Left forelimb (tissue), 1 donor: ENCODE results near the gene PTPRN.
"Not testable (repeated sequence)": the region's sequence is repeated elsewhere in the genome, so short reads cannot be mapped to it uniquely, and the experiment has no call there.

Source experiments
- DNase-seq: peaks from one replicate; pipeline ENCODE4 v3.0.0-alpha.2; 2018; ENCODE audit warnings: low spot score

The PTPRN gene

DNA sequence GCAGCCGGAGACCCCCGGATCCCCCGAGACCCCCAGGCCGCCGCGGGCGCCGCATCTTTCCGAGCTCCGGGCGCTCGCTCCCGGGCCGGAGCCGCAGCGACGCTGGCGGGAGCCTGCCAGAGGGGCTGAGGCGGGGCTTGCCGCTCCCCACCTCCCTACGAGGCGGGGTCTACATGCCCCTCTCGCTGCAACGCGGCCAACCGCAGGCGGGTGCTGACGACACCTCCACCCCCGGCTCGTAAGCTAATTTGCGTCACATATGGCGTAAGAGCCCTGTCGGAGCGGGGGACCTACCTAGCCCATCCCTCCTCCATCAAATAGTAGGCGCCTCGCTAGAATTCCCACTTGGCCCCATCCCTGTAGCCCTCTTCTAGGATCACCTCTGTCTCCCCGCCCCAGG lies at the start of gene PTPRN:
TSS of gene PTPRN (minus strand) at position 124 of the 400 bp plus-strand sequence. CDS start at position 55, 69 bp downstream.
- no peak for DNase-seq

DNA sequence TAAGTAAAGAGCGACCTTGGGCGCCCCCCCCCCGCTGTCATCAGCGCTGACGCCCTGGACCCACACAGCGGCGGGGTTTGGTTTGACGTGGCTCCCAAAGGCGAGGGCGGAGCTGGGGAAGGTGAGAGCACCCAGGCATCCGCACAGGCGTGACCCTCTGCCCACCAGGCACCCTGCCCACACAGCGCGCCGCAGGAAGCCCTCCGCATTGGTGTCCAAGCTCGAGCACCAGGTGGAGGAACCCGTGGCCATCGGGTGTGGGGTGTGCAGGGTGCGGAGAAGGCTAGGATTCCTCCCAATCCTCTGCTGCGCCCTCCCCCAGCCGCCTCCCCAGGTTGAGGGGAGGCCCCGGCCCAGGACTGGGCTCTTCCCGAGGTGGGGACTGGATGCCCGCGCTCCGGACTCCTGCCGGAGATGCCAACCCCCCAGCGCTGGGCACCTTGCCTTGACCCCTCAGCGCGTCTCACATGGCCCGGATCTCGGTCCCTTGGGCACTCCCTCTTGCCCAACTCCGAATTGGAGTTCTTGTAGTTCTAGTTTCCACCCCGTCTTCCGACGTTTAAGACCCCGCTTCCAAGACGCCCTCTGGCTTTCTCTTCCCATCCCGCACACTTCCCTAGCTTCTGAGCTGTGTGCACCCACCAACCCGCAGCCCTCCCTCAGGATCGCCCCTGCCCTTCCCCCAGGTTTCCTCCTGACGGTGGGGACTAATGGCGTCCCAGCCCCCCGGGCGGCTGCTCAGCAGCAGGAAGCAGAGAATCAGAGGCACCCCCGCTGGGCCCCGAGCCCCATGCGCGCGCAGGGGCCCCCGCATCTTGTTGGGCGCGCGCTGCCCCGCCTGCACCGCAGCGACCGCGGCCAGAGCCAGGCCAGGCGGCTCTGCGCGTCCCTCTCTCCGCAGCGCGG lies 49.2 kb upstream of the PTPRN start:
- DNase-seq = no peak

DNA sequence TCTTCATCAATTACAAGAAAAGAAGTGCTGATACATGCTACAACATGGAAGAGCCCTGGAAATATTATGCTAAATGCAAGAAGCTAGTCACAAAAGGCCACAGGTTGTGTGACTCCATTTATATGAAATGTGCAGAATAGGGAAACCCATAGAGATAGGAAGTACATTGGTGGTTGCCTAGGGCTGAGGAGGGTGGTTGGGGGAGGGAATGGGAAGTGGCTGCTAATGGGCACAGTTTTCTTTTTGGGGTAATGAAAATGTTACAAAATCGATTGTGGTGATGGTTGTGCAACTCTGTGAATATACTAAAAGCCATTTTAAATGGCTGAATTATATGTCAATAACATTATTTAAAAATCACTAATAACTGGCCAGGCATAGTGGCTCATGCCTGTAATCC lies 47.6 kb upstream of the PTPRN start:
- no peak for DNase-seq

DNA sequence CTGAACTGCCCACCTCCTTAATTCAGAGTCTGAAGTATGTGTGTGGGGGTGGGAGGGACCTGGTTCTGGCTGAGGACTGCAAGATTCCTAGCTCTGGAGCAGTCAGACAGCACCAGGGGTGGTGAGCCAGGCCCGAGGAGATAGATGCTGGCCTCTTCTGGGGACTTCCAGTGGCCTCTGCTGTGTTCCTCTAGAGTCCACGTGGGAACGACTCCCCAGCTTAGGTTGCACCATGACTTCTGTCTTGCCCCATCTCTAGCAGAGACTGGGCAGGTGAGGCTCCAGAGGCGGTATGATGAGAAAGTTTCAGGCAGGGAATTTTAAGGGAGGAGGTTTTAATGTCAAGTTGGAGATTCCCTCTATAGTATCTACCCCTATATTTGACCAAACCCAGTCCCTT lies 45.4 kb upstream of the PTPRN start:
- no peak for DNase-seq

DNA sequence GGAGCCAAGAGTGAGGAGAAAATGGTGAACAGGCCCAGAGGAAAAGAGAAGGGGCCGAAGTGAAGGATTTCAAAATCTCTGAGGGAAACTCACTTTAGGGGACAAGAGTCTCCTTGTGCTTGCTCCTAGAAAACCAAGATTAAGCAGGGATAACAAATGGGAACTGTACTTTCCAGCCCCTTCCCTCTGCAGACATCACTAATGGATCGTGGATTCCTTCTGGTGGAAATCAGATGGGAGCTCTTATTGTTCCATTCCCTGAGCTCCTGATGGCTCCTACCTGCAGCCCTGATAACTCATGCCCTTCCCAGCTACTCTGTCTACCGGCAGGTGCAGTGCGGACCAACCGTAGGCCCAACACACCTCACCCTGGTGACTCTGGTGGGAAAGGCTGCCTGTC lies 43.9 kb upstream of the PTPRN start:
- DNase-seq = no peak

DNA sequence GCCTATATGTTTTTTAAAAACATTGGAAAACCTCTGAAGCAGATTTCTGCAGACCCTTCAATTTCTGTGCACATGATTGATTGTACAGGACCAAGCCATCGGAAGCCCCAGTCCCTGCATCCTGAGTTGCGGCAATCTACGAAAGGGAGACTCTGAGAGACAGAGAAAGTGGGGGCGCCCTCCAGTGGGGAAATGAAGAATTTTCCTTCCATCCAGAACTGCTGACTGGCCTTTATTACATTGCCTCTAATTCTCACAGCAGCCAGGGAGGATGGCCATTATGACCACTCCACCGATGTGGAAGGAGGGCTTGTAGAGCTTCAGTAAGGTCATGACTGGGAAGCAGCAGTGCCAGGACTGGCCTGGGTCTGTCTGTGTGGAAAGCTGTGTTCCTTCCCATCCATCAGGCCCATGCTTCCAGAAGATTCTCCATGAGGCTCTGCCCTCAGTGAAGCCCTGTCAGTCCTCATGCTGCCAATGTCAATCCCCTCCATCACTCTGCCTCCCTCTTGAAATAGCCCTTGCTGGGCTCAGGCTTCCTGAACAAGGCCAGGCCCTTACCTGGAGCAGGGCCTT lies 43.3 kb upstream of the PTPRN start:
- DNase-seq = no peak

DNA sequence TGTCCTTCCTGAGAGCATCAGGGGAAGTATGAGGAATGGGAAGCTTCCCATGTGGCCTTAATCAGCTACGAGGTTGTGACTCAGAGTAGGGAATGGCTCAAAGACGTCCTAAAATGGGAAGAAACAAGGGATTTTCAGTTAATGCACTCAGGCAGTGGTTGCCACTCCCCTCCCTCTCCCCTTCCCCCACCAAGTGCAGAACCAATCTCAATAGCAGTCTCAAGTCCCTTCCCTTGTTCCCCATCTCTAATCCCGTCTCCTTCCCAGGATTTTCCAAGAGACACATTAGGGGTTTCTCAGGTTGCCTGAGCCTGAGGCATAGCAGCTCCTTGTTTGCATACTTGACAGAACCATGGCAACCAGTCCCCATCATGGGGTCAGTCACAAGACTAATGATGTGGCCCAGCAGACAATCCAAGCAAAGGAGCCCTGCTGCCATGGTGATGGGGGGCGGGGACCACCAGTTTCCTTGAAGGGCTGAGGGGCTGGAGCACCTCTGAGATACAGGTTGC lies 41.6 kb upstream of the PTPRN start:
- DNase-seq = no peak

DNA sequence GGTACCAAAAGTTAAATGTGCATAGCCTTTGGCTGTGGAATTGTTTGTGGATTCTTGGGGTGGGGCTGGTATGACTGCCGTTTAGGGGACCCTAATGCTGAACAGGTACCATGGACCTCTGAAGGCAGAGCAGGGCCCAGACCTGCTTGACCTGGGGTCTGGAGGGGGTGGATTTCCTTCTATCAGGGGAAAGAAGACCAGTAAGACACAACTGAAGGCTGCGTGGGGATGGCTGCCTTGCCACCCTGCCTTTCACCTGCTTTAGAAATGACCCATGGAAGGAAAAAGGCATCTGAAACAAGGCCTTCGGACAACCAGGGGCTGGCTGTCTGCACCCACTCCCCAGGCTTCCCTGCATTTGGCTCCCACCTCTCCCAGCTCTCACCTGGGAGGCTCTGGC lies 41.0 kb upstream of the PTPRN start:
- no peak for DNase-seq

DNA sequence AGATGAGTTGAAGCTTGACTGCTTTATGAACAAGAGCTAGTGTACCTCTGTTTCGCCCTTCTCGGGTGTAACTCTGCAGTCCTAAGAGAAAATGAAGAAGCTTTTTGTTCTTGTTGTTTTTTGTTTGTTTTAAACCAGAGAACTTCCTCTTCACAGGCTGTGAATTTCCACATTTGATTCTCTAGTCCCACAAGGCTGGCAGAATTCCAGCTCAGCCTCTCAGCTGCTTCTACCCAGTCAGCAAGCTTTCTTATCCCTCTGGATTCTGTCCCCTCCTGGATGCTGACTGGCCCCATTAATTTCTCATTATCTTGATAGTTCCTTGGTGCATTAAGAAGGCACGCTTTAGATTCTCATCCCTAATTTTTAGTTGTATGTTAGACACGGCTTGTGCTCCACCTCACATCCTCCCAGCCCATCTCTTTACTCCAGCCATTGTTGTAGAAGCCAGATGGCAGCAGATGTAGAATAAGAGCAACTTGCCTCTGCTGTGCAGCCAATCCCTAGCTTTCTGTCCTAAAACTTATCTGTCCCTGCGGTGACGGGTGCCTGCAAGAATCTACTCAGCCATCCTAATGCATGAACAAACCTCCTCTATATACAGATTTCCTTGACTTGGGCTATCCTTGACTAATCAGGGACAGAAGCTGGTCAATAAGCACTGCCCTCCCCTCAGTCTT lies 35.7 kb upstream of the PTPRN start:
- DNase-seq = no peak

DNA sequence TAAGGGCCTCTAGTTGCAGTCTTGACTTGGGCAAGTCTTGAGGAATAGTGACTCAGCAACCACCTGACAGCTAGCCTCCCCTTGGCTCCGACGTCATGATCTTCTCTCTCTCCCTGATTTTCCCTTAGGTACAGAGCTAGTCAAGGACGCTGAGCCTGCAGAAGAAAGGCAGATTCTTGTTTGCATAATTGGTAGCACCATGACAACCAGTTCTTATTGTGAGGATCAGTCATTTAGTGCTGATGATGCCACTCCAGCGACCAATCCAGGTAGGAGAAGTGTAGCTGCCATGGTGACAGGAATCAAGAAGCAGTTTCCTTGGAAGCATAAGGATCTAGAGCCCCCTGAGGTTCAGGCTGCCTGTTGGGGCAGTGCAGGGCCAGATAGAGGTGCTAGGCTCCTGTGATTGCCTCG lies 26.2 kb upstream of the PTPRN start:
- DNase-seq = no peak

DNA sequence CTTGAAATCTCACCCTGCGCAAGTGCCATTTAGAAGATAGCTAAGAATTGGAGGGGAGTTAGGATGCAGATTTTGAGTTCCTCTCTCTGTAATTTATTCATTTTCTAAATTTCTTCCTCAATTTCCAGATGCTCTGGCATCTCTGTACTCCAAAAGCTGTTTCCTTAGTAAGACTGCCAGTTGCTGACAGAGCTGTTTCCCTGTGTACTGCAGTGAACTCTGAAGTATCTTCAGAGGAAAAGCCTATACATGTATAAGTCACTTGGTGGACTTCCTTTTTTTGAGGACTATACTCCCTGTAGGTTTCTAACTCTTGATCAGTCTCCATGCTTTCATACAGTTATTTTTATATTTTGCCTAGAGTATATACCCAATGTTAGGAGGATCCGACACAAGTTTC lies 24.9 kb upstream of the PTPRN start:
- DNase-seq = no peak

DNA sequence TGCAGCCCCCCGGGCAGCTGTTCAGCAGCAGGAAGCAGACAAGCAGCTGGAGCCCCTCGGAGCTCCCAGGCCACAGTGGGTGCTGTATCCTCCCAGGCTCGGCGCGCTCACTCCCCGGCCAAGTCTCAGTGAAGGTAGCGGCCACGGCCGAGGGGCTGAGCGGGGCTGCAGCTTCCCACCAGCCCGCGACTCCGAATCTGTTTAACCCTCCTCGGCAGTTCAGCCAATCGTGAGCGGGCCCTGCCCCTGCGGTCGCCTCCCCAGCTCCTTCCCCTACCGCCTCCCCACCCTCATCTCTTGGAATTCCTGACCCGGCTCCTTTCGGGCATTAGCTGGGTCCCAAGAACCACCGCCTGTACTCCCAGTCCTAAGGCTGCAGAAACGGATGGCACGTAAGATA lies 23.3 kb upstream of the PTPRN start, which contains the start of gene RESP18:
TSS of gene RESP18 (minus strand) at position 203 of the 400 bp plus-strand sequence.
- no peak for DNase-seq

DNA sequence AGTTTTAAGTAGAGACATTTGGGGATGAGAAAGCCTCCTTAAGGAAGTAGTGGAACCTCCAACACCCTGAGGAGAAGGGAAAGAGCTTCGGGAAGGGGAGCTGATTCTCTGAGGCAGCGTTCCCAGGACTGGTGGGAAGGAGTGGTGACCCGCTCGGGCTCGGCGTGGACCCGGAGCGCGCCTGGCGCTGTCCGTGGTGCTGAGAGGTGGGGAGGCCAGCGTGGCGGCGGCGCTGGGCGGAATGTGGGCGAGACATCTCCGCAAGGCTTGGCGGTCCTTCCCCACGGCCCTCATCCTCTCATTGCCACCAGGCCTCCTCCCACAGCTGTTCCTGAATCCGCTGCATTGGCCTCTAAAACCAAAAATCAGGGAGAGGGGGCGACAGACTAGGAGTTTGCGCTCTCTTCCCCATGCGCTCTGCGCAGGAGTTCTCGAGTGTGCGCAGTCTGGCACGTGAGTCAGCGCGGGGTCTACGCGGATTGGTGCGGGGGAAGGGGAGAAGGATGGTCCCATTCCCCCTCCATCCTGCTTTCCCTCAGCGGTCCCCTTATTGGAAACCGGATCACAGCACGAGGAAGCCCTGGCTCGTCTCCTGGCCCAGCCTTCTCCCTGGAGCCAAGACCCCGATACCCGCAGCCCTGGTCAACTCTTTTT lies 22.5 kb upstream of the PTPRN start:
- peak; percentile 77 for DNase-seq

DNA sequence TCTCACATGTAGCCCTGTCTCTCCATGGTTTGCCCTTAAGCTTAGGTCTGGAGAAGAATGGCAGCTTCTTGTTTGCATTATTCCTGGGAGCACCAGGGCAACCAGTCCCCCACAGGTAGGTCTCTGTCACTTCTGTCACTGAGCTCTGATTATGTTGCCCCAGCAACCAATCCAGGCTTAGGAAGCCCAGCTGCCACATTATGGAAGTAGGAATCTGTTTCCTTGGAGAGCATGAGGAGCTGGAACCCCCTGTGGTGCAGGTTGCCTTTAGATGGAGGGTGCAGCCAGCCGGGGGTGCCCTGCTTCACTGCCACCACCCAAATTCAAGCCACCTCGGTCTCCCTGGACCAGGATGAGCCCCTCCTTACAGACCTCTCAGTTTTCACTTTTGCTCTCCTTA lies 18.5 kb upstream of the PTPRN start:
- no peak for DNase-seq

DNA sequence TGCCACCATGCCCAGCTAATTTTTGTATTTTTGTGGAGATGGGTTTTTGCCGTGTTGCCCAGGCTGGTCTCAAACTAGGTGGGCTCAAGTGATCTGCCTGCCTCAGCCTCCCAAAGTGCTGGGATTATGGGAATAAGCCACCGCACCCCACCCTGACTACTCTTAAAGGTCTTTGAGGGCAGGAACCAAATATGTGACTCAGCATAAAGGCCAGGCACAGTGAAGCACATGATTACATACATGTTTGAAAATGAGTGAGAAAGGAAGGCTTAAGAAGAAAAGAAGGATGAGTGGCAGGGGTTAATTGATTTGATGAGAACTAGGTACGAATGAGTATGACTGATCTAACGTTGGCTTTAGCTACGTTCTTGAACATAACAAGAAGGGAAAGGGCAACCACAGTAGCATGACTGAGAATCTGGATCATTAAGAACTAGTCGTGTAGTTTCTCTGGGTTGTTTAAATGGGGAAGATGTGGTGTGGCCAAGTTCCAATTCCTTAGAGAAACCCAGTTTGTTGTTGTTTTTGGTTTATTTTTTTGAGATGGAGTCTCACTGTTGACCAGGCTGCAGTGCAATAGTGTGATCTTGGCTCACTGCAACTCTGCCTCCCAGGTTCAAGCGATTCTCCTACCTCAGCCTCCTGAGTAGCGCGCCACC lies 16.6 kb upstream of the PTPRN start:
- no peak for DNase-seq

DNA sequence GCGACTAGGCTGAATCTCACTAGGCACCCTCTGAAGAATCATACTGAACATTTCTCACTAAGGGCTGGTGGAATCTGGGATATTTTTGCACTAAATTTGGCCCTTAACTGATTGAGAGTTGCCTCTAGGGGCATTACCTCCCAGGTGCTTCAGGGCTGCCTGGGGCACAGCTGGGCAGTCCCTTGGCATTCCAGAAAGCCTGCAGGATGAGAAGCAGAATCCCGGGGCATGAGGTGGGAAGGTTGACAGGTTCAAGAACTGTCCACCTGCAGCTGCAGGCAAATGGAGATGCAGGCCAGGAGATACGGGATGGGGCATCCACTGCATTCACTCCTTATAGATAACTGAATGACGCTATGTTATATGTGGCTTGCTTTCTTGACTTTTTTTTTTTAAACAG lies 15.9 kb upstream of the PTPRN start:
- DNase-seq = no peak

DNA sequence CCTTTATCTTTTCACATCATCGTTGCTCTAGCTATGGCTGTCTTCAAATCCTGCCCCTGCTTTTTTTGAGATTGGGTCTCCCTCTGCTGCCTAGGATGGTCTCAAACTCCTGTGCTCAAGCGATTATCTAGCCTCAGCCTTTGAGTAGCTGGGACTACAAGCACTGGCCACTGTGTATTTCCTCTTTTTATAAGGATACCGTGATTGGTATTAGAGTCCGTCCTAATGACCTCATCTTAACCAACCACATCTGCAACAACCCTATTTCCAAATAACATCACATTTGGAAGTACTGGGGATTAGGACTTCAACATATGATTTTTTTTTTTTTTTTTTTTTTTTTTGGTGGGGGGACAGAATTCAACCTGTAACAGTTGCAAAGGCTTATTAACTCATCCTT lies 14.2 kb upstream of the PTPRN start:
- no peak for DNase-seq

DNA sequence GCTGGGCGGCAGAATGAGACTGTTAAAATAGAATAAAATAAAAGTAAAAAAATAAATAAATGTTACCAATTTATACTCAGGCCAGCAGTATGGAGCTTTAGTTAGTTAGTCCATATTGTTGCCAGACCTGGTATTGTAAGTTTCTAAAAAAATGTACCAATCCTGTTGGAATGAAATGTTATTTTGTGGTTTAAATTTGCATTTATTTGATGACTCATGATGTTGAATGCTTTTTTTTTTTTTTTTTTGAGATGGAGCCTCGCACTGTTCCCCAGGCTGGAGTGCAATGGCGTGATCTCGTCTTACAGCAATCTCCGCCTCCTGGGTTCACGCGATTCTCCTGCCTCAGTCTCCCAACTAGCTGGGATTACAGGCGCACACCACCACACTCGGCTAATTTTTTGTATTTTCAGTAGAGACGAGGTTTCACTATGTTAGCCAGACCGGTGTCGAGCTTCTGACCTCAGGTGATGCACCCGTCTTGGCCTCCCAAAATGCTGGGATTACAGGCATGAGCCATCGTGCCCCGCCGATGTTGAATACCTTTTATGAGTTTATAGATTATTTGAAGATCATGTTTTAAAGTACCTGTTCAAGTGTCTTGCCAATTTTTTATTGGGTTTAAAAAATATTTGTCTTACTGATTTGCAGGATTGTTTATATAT lies 5.7 kb upstream of the PTPRN start:
- no peak for DNase-seq

DNA sequence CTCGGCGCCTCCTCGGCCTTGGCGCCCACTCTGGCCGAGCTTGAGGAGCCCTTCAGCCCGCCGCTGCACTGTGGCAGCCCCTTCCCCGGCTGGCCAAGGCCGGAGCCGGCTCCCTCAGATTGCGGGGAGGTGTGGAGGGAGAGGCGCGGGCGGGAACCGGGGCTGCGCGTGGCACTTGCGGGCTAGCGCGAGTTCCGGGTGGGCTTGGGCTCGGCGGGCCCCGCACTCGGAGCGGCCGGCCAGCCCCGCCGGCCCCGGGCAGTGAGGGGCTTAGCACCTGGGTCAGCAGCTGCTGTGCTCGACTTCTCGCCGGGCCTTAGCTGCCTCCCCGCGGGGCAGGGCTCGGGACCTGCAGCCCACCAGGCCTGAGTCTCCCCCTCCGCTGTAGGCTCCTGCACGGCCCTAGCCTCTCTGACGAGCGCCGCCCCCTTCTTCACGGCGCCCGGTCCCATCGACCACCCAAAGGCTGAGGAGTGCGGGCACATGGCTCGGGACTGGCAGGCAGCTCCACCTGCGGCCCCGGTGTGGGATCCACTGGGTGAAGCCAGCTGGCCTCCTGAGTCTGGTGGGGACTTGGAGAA lies 3.6 kb upstream of the PTPRN start:
- DNase-seq = not testable (repeated sequence)
